Measurements from ENCODE around the gene FIBP.
"Not testable (repeated sequence)": the region's sequence is repeated elsewhere in the genome, so short reads cannot be mapped to it uniquely, and the experiment has no call there.

Gene FIBP

GRCh38 chr11:65912845-65913244, 24.6 kb upstream of the FIBP start:
- no peak for DNase-seq

- DNase-seq, result peak; percentile 48
Measured at GRCh38 chr11:65911682-65912568, 23.7 kb upstream of the FIBP start.

- no peak for DNase-seq
Measured at GRCh38 chr11:65907878-65908277, 19.6 kb upstream of the FIBP start.

GRCh38 chr11:65906602-65907001, 18.3 kb upstream of the FIBP start:
- DNase-seq, result no peak

GRCh38 chr11:65903715-65904114, 15.4 kb upstream of the FIBP start:
- no peak for DNase-seq

GRCh38 chr11:65903068-65903481, 14.8 kb upstream of the FIBP start:
- DNase-seq, result no peak

- no peak for DNase-seq
Measured at GRCh38 chr11:65900899-65901180, 12.6 kb upstream of the FIBP start.

GRCh38 chr11:65900125-65900898, 12.0 kb upstream of the FIBP start, which contains the start of gene FOSL1:
FOSL1 (minus strand) TSS chr11:65900388; CDS start chr11:65900339, 49 bp downstream.
- DNase-seq, result peak; percentile 88

- DNase-seq, result no peak
Measured at GRCh38 chr11:65899356-65900124, 11.3 kb upstream of the FIBP start.

GRCh38 chr11:65898656-65899355, 10.5 kb upstream of the FIBP start:
- no peak for DNase-seq

- DNase-seq, result no peak
Measured at GRCh38 chr11:65897020-65897471, 8.8 kb upstream of the FIBP start.

GRCh38 chr11:65896034-65896999, 8.0 kb upstream of the FIBP start:
- no peak for DNase-seq

GRCh38 chr11:65895482-65895981, 7.3 kb upstream of the FIBP start:
- DNase-seq, result no peak

- DNase-seq, result no peak
Measured at GRCh38 chr11:65894034-65894591, 5.8 kb upstream of the FIBP start.

- DNase-seq, result no peak
Measured at GRCh38 chr11:65892661-65893317, 4.5 kb upstream of the FIBP start.

- DNase-seq, result not testable (repeated sequence)
Measured at GRCh38 chr11:65892137-65892540, 3.9 kb upstream of the FIBP start.

GRCh38 chr11:65891219-65892136, 3.2 kb upstream of the FIBP start:
- DNase-seq, result no peak

GRCh38 chr11:65890324-65891218, 2.3 kb upstream of the FIBP start, which contains the start of gene CCDC85B:
CCDC85B (plus strand) TSS chr11:65890673; CDS start chr11:65890784, 111 bp downstream.
- DNase-seq, result peak; percentile 93

Measured in NCI-H510A treated with DMSO at 0.1 percent for 48 hours (cell line).